Activated CD8-positive, alpha-beta memory T cell treated with anti-CD3 and anti-CD28 coated beads, Interleukin-2, amount 10 ng/mL, durations not matched to agents 7 days and 5 days (primary cell): ENCODE results near the gene FAM234A. TPM values are rescaled to one million over a fixed set of nuclear protein-coding genes. Genes with fewer than 3 reads are reported as not detected.
A peak's percentile ranks its signal among the peaks of the same experiment; 100 is the strongest.

ENCODE experiments used
- ATAC-seq: fragments of 150-1000 bp; cut with Tn5 transposase; one replicate; pipeline ENCODE4 v1.10.0; 2021; ENCODE audit warnings: moderate library complexity
- CTCF ChIA-PET: fragments of 350-600 bp; sonication (Branson Sonifier 250); formaldehyde crosslinking; loops from one replicate; lab custom pipeline; 2021; ENCODE audit warnings: antibody characterized with exemption; lab: Charles Lee
- DNase-seq: peaks from one replicate; pipeline ENCODE4 v3.0.0-alpha.2; 2020
- H3K27ac Mint-ChIP-seq: one replicate; pipeline ENCODE4 v1.8.0; 2021; ENCODE audit warnings: mild to moderate bottlenecking, mixed read lengths
- H3K27me3 Mint-ChIP-seq: one replicate; pipeline ENCODE4 v1.8.0; 2021; ENCODE audit warnings: mixed read lengths
- H3K36me3 Mint-ChIP-seq: one replicate; pipeline ENCODE4 v1.8.0; 2021; ENCODE audit warnings: mild to moderate bottlenecking, mixed read lengths
- H3K4me1 Mint-ChIP-seq: one replicate; pipeline ENCODE4 v1.8.0; 2021; ENCODE audit warnings: mixed read lengths
- H3K4me3 Mint-ChIP-seq: one replicate; pipeline ENCODE4 v1.8.0; 2021; ENCODE audit warnings: mild to moderate bottlenecking, moderate library complexity, mixed read lengths
- H3K9me3 Mint-ChIP-seq: one replicate; pipeline ENCODE4 v1.8.0; 2022; ENCODE audit warnings: low read depth, mixed read lengths
- total RNA-seq, 2 experiments: library from RNA; stranded (reverse); gene quantifications; one replicate each; pipeline ENCODE4 v1.2.3, GENCODE V29; 2021

FAM234A gene
- total RNA-seq, 2 experiments from 2014 or later, result 9.1 to 10.1 TPM

GRCh38 chr16:273547-274421 lies 39.2 kb downstream of the FAM234A start:
- ATAC-seq (no peak), DNase-seq (no peak)
- Mint-ChIP-seq H3K27ac (no peak overlapping the region), H3K9me3 (no peaks in the 10 kb centered on the region), H3K27me3 (peaks cover 24% of the 10 kb centered on the region), H3K4me3 (no peak overlapping the region), H3K4me1 (peaks cover 1% of the 10 kb centered on the region), H3K36me3 (no peaks in the 10 kb centered on the region)
- CTCF ChIA-PET, result no interaction called here

GRCh38 chr16:275041-275641 lies 40.5 kb downstream of the FAM234A start:
- no peak for DNase-seq
- ATAC-seq, result peak; percentile 28
- Mint-ChIP-seq H3K4me3 (no peak overlapping the region), H3K36me3 (no peaks in the 10 kb centered on the region), H3K9me3 (no peaks in the 10 kb centered on the region), H3K27ac (no peak overlapping the region), H3K4me1 (peaks cover 6% of the 10 kb centered on the region), H3K27me3 (peaks cover 31% of the 10 kb centered on the region)
- CTCF ChIA-PET, result no interaction called here

DNA sequence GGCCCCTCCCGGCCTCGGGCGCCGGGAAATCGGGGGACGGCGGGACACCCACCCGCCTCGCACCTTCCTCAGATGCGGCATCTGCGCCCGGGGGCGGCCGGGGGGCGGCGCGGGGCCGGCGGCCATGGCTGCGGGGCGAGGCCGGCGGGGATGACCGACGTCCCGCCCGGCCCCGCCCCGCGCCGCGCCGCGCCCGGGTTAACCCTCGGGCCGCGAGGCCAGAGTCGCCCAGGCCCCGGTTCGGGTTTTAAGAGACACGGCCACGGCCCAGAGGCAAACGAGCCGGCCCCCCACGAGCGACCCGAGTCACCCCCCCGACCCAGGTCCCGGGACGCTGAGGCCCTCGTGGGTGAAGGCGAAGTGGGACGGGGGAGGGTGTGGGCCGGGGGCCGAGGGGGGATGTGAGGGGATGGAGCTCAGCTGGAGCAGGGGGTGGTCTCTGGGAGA lies 41.2 kb downstream of the FAM234A start, which contains the start of gene RGS11:
Gene RGS11, minus strand, starts transcription at position 159 of the 447 bp plus-strand sequence. Its CDS starts 33 bp downstream, at position 126.
- Mint-ChIP-seq H3K36me3 (no peaks in the 10 kb centered on the region), H3K27ac (no peak within 1 kb of the TSS), H3K4me3 (no peak within 1 kb of the TSS), H3K27me3 (peaks cover 31% of the 10 kb centered on the region), H3K4me1 (peaks cover 6% of the 10 kb centered on the region), H3K9me3 (no peaks in the 10 kb centered on the region)
- no peak for DNase-seq
- CTCF ChIA-PET, result no interaction called here
- no peak for ATAC-seq

GRCh38 chr16:276426-277077 lies 41.9 kb downstream of the FAM234A start:
- CTCF ChIA-PET, result no interaction called here
- no peak for ATAC-seq
- no peaks in the 10 kb centered on the region for H3K9me3 Mint-ChIP-seq
- no peaks in the 10 kb centered on the region for H3K36me3 Mint-ChIP-seq
- no peak overlapping the region for H3K4me3 Mint-ChIP-seq
- no peak for DNase-seq
- H3K4me1 Mint-ChIP-seq, result peaks cover 6% of the 10 kb centered on the region
- peaks cover 32% of the 10 kb centered on the region for H3K27me3 Mint-ChIP-seq
- no peak overlapping the region for H3K27ac Mint-ChIP-seq

GRCh38 chr16:278863-279366 lies 44.3 kb downstream of the FAM234A start:
- peak; percentile 65 for ATAC-seq
- CTCF ChIA-PET, result interaction anchor here (1.2 to 1.3 kb wide), 2 partner anchors 172 to 182 kb away, joined by 3 read pairs; no protein-coding TSS in a partner anchor
- H3K4me3 Mint-ChIP-seq, result no peak overlapping the region
- H3K36me3 Mint-ChIP-seq, result no peaks in the 10 kb centered on the region
- no peak overlapping the region for H3K27ac Mint-ChIP-seq
- H3K9me3 Mint-ChIP-seq, result no peaks in the 10 kb centered on the region
- peaks cover 6% of the 10 kb centered on the region for H3K4me1 Mint-ChIP-seq
- peak; percentile 62 for DNase-seq
- peaks cover 33% of the 10 kb centered on the region for H3K27me3 Mint-ChIP-seq

GRCh38 chr16:279531-279930 lies 44.9 kb downstream of the FAM234A start:
- no peak overlapping the region for H3K4me3 Mint-ChIP-seq
- DNase-seq (no peak), ATAC-seq (no peak)
- H3K36me3 Mint-ChIP-seq, result no peaks in the 10 kb centered on the region
- H3K4me1 Mint-ChIP-seq, result peaks cover 6% of the 10 kb centered on the region
- H3K27ac Mint-ChIP-seq, result no peak overlapping the region
- CTCF ChIA-PET, result interaction anchor here (1.2 to 1.3 kb wide), 2 partner anchors 173 to 183 kb away, joined by 3 read pairs; no protein-coding TSS in a partner anchor
- no peaks in the 10 kb centered on the region for H3K9me3 Mint-ChIP-seq
- H3K27me3 Mint-ChIP-seq, result peaks cover 33% of the 10 kb centered on the region

- Mint-ChIP-seq H3K27me3 (peaks cover 31% of the 10 kb centered on the region), H3K27ac (no peak overlapping the region)
- DNase-seq, result no peak
Observed at GRCh38 chr16:280005-280460, 45.4 kb downstream of the FAM234A start.

GRCh38 chr16:280552-280951 lies 45.9 kb downstream of the FAM234A start, which contains the start of gene ARHGDIG:
Gene ARHGDIG, plus strand, starts transcription at chr16:280591. Its CDS starts 90 bp downstream, at chr16:280681.
- Mint-ChIP-seq H3K4me1 (peaks cover 6% of the 10 kb centered on the region), H3K27ac (no peak within 1 kb of the TSS), H3K9me3 (no peaks in the 10 kb centered on the region), H3K4me3 (no peak within 1 kb of the TSS), H3K27me3 (peaks cover 28% of the 10 kb centered on the region), H3K36me3 (no peaks in the 10 kb centered on the region)
- CTCF ChIA-PET, result no interaction called here
- no peak for DNase-seq
- ATAC-seq, result no peak

More at GRCh38 chr16:280005-280460, 45.4 kb downstream of the FAM234A start:
- no peak overlapping the region for H3K4me3 Mint-ChIP-seq
- peaks cover 6% of the 10 kb centered on the region for H3K4me1 Mint-ChIP-seq
- ATAC-seq, result no peak
- no peaks in the 10 kb centered on the region for H3K36me3 Mint-ChIP-seq
- CTCF ChIA-PET, result no interaction called here
- no peaks in the 10 kb centered on the region for H3K9me3 Mint-ChIP-seq

- H3K4me1 Mint-ChIP-seq, result peaks cover 6% of the 10 kb centered on the region
- H3K27ac Mint-ChIP-seq, result no peak overlapping the region
- H3K9me3 Mint-ChIP-seq, result no peaks in the 10 kb centered on the region
- H3K4me3 Mint-ChIP-seq, result no peak overlapping the region
- no peaks in the 10 kb centered on the region for H3K36me3 Mint-ChIP-seq
- ATAC-seq (no peak), DNase-seq (no peak)
- CTCF ChIA-PET, result no interaction called here
- H3K27me3 Mint-ChIP-seq, result peaks cover 27% of the 10 kb centered on the region
Observed at GRCh38 chr16:280991-281659, 46.5 kb downstream of the FAM234A start.

GRCh38 chr16:281660-282255 lies 47.1 kb downstream of the FAM234A start:
- H3K27me3 Mint-ChIP-seq, result peaks cover 21% of the 10 kb centered on the region
- CTCF ChIA-PET, result interaction anchor here (0.6 kb wide), 1 partner anchor 219 kb away, joined by 6 read pairs; no protein-coding TSS in a partner anchor

GRCh38 chr16:282491-282890 lies 47.9 kb downstream of the FAM234A start:
- Mint-ChIP-seq H3K9me3 (no peaks in the 10 kb centered on the region), H3K4me3 (no peak overlapping the region), H3K36me3 (no peaks in the 10 kb centered on the region), H3K27me3 (peaks cover 15% of the 10 kb centered on the region), H3K27ac (no peak overlapping the region), H3K4me1 (peaks cover 6% of the 10 kb centered on the region)
- DNase-seq (no peak), ATAC-seq (no peak)
- CTCF ChIA-PET, result no interaction called here

More at GRCh38 chr16:281660-282255, 47.1 kb downstream of the FAM234A start:
- Mint-ChIP-seq H3K4me1 (peaks cover 6% of the 10 kb centered on the region), H3K36me3 (no peaks in the 10 kb centered on the region), H3K9me3 (no peaks in the 10 kb centered on the region), H3K4me3 (no peak overlapping the region), H3K27ac (no peak overlapping the region)
- DNase-seq (no peak), ATAC-seq (no peak)

DNA sequence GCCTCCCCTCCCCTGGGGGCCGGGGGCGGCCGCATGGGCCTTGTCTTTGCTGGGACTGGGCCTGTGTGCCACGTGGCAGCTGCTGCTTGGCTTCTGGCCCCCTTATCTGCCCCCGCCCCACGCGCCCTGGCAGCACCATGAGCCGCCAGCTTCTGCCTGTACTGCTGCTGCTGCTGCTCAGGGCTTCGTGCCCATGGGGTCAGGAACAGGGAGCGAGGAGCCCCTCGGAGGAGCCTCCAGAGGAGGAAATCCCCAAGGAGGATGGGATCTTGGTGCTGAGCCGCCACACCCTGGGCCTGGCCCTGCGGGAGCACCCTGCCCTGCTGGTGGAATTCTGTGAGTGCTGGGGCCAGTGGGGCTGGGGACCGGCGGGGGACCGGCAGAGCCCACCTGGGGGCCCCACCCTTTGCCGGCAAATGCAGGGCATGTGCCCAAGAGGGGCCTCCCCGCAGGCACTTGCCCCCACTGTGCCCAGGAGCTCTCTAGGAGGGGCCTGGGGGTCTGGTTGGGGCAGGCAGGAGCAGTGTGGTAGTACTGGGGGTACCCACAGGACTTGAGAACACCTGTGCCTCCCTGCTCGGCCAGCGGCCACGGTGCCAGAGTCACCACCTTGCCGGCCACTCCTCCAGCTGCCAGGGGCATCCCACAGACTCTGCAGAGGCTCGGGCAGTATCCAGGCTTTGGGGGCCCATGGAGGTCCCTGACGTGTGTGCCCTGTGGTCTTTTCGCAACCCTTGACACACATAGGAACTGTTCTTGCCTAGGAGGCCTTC lies 48.6 kb downstream of the FAM234A start, which contains the start of gene PDIA2:
Gene PDIA2, plus strand, starts transcription at position 132 of the 773 bp plus-strand sequence. Its CDS starts 6 bp downstream, at position 138.
- ATAC-seq (no peak), DNase-seq (no peak)
- Mint-ChIP-seq H3K27me3 (peaks cover 14% of the 10 kb centered on the region), H3K36me3 (peaks cover 3% of the 10 kb centered on the region), H3K4me3 (no peak within 1 kb of the TSS), H3K4me1 (peaks cover 6% of the 10 kb centered on the region), H3K9me3 (no peaks in the 10 kb centered on the region), H3K27ac (no peak within 1 kb of the TSS)
- CTCF ChIA-PET, result no interaction called here
